HG03095 (cell line): ENCODE data around the gene FRK.

Source experiments
- ATAC-seq: cut with Tn5 transposase; IDR thresholded peaks from one replicate; pipeline ENCODE4 v1.9.1; 2021; ENCODE audit warnings: moderate library complexity; ENCODE audit not compliant: unreplicated experiment

Gene FRK

DNA sequence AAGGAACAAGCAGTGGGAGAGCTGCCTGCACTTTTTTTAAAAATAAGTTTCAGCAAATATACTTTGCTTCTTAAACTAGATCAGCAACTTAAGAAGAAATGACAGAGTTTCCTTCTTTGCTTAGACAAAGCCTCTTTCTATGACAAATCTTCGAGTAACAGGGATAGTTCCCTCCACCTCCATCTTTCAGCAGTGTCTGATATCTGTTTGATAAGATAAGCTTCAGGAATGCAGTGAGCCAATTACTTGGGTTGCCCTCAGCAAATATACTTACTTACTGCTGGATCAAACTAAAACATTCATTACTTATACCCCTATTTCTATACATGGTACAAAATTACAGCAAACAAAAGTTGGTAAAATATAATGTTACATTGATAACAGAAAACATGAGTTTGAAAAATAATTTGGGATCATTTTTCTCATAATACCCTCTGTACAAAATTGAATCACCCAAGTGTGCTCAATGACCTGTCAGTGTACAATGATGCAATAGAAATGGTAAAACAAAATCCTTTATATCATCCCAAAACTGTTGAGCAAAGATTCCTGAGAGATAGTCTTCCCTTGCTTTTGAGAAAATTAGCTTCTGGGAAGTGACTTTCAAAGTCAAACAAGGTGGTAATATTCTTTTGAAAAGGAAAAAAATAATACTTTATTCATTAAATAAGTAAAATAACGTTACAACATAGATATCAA is 24.5 kb downstream of the FRK start:
- ATAC-seq, result no peak

DNA sequence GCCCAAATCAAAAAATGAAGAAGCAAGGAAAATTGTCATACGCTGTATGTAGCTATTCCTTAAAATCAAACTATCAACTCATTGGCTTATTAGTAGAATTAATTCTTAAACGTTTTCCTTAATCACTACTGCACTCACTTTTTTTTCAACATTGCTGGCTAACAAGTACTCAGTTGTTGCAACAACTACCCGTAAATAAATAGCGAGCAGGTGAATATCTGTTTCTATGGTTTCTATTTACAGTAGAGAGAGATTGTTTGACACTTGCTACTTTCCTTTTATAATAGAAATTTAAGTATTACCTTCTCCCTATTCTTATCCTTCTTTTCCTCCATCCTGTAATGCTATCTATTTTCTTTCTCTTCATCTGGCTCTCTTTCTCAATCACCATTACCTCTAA is 25.1 kb downstream of the FRK start:
- no peak for ATAC-seq

- ATAC-seq, result no peak
Measured at GRCh38 chr6:116034327-116034726, 26.4 kb downstream of the FRK start.

DNA sequence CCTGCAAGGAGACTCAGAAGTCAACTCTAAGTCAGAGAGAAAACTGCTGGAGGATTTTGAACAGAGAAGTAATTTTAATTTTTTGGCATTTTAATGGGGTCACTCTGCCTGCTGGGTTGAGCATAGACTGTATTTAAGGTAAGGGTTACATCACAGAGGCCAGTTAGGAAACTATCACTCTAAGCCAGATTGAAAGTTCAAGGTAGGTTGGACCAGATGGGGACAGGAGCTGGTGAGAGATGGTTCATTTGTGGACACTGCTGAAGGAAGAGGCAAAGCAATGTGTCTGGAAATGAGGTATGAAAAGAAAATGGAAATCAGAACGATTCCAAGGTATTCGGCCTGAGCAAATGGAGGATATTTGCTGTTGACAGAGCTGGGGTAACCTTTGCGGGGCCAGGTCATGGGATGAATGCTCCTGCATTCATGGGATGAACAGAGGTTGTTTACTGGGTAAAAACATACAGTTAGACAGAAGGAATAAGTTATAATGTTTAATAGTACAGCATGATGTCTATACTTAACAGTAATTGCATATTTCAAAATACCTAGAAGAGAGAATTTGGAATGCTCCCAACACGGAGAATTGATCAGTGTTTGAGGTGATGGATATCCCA is 26.9 kb downstream of the FRK start:
- ATAC-seq, result no peak

GRCh38 chr6:116030770-116031169 is 29.9 kb downstream of the FRK start:
- no peak for ATAC-seq

- ATAC-seq, result no peak
Measured at GRCh38 chr6:116029535-116029934, 31.2 kb downstream of the FRK start.

- ATAC-seq, result no peak
Measured at GRCh38 chr6:116028233-116028632, 32.5 kb downstream of the FRK start.

GRCh38 chr6:116027801-116028200 is 32.9 kb downstream of the FRK start:
- ATAC-seq, result no peak

GRCh38 chr6:116025405-116025804 is 35.3 kb downstream of the FRK start:
- ATAC-seq, result no peak

GRCh38 chr6:116022841-116023445 is 37.7 kb downstream of the FRK start:
- ATAC-seq, result no peak

DNA sequence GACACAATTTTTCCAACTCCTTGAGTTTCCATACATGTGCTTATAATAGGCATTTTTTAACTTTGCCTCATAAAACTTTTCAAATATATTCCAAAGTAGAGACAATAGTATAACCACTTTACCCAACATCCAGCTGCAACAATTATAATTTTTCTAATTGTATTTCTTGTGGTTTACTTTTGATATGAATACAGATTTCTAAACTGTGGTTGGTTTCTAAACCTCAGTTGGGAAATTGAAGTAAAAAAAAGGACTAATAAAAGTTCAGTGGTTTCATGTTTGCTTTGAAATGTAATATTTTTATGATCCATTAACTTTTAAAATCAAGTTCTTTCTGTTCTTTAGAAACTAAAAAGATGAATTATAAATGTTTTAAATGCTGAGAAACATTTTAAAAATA is 40.0 kb downstream of the FRK start:
- ATAC-seq, result no peak

- ATAC-seq, result peak; percentile 69
Measured at GRCh38 chr6:116019428-116019827, 41.3 kb downstream of the FRK start.

GRCh38 chr6:116018976-116019375 is 41.7 kb downstream of the FRK start:
- ATAC-seq, result no peak

DNA sequence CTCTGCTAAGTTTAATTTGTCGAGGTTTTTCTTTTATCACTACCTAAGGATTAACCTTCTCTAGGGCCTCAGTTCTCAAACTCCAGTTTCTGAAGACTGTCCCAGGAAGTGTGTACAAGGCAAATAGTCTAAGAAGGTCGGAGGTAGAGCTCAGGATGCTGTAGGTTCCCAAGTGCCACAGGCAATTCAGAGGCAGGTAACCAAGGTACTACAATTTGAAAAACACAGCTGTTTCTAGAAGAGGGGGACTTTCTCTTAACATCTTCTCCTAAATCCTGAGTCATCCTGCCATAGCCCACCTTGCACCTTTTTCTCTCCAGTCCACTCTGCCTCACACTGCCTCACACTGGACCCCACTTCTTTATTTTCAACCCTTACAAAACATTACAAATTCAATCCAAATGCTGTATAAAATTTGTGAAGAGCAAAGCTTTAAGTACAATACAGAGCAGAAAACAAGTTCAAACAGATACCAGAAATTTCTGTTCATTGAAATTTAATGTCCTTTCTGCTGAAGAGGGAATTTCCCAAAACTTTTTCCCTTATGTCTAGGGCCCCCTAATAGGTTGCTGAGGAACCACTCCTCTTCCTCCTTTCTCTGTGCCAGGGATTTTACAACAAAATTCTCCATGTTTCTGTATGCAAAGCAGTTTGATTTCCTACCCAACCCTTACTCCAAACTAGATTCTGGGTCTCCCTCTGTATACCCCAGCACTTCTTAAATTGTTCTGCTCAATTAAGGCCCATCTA is 43.0 kb downstream of the FRK start:
- ATAC-seq, result no peak

DNA sequence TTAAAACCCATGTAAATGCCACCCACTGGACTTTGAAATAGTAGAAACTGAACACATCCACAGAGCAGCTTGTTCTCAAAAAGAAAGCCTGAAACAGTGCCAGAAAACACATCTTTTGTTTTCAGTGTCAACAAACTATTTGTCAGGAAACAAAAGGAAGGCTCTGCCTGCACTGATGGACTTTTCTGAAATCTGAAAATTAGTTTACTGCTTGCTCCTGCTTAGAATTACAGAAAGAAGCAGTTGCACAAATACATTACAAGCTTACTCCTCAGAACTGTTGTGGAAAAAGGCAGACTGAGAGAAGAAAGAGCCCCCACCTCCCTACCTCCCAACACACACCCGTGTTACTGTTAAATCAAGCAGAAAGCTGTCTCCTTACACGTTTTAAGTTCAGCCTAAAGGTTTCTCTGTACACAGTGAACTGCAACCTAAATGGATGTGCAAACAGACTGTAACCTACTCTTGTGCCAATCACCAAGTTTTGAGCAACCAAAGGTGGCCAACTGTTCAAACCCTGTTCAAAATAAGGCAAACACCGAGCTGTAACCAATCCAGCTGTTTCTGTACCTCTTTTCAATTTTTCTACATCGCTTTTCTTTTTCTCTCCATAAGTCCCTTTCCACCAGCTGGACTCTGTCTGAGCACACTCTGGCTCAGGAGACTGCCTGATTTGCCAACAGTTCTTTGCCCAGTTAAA is 43.7 kb downstream of the FRK start:
- no peak for ATAC-seq

DNA sequence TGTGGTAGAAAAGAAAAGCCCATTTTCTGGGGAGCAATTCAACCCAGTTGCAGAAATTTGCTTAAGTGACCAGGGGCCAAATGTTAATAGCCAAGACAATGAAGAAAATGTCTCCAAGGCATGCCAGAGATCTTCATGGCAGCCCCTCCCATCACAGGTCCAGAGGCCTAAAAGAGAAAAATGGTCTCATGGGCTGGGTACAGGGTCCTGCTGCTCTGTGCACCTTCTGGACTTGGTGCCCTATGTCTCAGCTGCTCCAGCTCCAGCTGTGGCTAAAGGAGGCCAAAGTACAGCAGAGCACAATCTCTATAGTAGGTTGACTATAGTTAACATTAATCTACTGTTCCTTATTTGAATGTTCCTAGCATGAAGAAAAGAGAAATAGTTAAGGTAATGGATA is 44.7 kb downstream of the FRK start:
- ATAC-seq, result no peak

GRCh38 chr6:116015561-116015960 is 45.1 kb downstream of the FRK start:
- no peak for ATAC-seq

DNA sequence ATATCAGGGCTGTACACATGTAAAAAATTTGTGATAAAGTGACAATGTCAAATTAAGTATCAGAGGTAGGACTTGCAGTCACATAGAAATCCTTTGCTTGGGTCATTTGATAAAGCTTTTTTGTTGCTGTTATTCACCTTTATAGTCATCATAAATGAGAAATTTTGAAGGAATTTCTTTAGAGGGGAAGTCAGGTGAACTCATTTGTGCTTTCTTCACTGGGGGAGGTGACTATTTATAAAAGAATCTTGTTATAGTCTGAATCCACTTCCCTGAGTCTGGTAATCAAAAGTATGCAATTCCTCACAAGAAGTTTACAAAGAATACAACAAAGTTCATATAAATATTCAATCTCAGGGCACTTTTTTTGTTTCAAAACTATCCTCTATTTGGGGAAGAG is 47.7 kb downstream of the FRK start:
- no peak for ATAC-seq

DNA sequence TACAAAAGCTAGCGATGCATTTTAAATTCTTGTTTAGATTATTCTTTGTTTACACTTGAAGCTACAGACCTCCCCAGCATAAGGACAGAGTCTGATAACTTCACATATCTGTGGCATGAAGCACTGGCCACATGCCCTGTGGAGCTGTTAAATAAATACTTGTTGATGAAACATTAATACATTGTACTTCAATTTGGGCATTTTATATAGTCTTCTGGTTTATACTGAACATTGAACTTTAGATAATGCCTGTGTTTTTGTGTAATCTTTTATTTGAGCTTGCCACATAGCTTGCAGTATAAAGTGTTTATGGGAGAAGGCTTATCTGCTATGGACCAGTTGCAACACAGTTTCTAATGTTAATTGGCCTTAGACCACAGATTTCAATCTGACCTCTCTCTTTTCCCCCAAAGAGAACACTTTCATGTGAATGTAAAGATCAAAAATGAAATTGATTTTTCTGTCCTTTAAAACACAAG is 48.2 kb downstream of the FRK start:
- ATAC-seq, result no peak

DNA sequence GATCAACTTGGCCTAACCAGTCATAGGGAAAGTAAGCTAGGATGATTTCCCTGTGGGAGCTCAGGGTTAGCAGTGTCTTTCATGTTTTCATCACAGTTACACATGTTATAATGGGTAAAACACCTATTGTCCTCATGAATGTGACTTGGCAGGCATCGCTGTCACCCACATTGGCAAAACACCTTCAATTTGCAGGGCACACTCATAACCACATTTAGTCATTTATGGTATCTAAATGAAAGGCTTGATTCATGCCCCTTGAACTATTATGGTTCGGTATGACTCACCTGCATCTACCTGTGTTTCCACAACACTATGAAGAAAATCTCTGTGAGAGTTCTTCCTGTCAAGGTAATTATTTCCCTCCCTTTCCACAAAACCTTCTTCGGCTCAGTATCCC is 49.2 kb downstream of the FRK start:
- ATAC-seq, result peak; percentile 38

GRCh38 chr6:116010790-116011401 is 49.8 kb downstream of the FRK start:
- ATAC-seq, result peak; percentile 42
